Endothelial cell of umbilical vein (primary cell): ENCODE results near the gene SEMA4C. TPM values are rescaled to one million over a fixed set of nuclear protein-coding genes. Genes with fewer than 3 reads are reported as not detected.

Experiments
- BruUV-seq: library from RNA; stranded (reverse); fragments of 400-500 nt; replicated peaks from 2 replicates; lab custom pipeline; 2021; lab: Mats Ljungman, UMichigan
- CTCF ChIA-PET: fragments of 300-600, 350-600 bp; sonication (Branson Sonifier 250); formaldehyde crosslinking; loops from one replicate; lab custom pipeline; 2021; ENCODE audit warnings: antibody characterized with exemption, inconsistent platforms; lab: Charles Lee
- POLR2A ChIA-PET: fragments of 300-600, 350-600 bp; sonication (Branson Sonifier 250); formaldehyde crosslinking; loops from one replicate; lab custom pipeline; 2021; ENCODE audit warnings: antibody characterized with exemption, inconsistent platforms; lab: Charles Lee
- DNase-seq: peaks from one replicate; pipeline ENCODE4 v3.0.0-alpha.2; 2011; ENCODE audit warnings: low read depth, low spot score
- FAIRE-seq: peaks from 2 replicates; lab custom pipeline; 2011; peaks lifted over from hg19 to GRCh38; lab: Jason Lieb, UNC
- H2AFZ ChIP-seq: 2 replicates; pipeline ENCODE4 v1.6.0; 2012; ENCODE audit warnings: low read depth, low read length, control low read depth, inconsistent platforms
- H3K27ac ChIP-seq: 2 replicates; pipeline ENCODE4 v1.5.1; 2011; ENCODE audit warnings: low read depth, mild to moderate bottlenecking, control low read depth, low read length, moderate library complexity; ENCODE audit not compliant: insufficient read depth
- H3K27me3 ChIP-seq, 2 experiments: 2 replicates each; pipeline versions ENCODE4 v1.6.0 to v1.6.1; 2011; ENCODE audit warnings: low read length in 2 of 2, mixed read lengths in 1 of 2; ENCODE audit not compliant: control insufficient read depth in 2 of 2, insufficient read depth in 2 of 2
- H3K36me3 ChIP-seq, 2 experiments: 2 replicates in 1 of 2; 3 replicates in 1 of 2; pipeline ENCODE4 v1.5.1; 2011; ENCODE audit warnings: low read length in 2 of 2, mild to moderate bottlenecking in 1 of 2, moderate library complexity in 1 of 2; ENCODE audit not compliant: control insufficient read depth in 2 of 2, insufficient read depth in 2 of 2; ENCODE audit errors: extremely low read depth in 1 of 2
- H3K4me1 ChIP-seq: 3 replicates; pipeline ENCODE4 v1.5.1; 2011; ENCODE audit warnings: mild to moderate bottlenecking, low read length; ENCODE audit not compliant: control insufficient read depth, insufficient read depth; ENCODE audit errors: extremely low read depth
- H3K4me2 ChIP-seq: 2 replicates; pipeline ENCODE4 v1.6.1; 2011; ENCODE audit warnings: low read length, control low read depth, mixed read lengths; ENCODE audit not compliant: insufficient read depth
- H3K4me3 ChIP-seq, 3 experiments: fragments of 200-600 bp in 1 of 3; sonication (generic), shearing (Covaris generic) in 1 of 3; replicated peaks in 1 of 3; 2 replicates each; pipeline ENCODE4 v1.5.1; 2011 to 2016; ENCODE audit warnings: control low read depth in 3 of 3, low read length in 3 of 3, mild to moderate bottlenecking in 2 of 3, inconsistent platforms in 1 of 3, low read depth in 1 of 3, moderate library complexity in 1 of 3; ENCODE audit not compliant: insufficient read depth in 1 of 3
- H3K79me2 ChIP-seq: 2 replicates; pipeline ENCODE4 v1.6.0; 2012; ENCODE audit warnings: low read length, inconsistent platforms; ENCODE audit not compliant: control insufficient read depth, insufficient read depth
- H3K9ac ChIP-seq: replicated peaks from 2 replicates; pipeline ENCODE3; 2011; ENCODE audit warnings: low read length, control low read depth; ENCODE audit not compliant: insufficient read depth; ENCODE audit errors: extremely low read depth
- H3K9me1 ChIP-seq: replicated peaks from 3 replicates; pipeline ENCODE4 v1.6.0; 2011; ENCODE audit warnings: mild to moderate bottlenecking, low read length; ENCODE audit not compliant: control insufficient read depth, insufficient read depth; ENCODE audit errors: extremely low read depth
- H3K9me3 ChIP-seq: replicated peaks from 2 replicates; pipeline ENCODE4 v1.5.1; 2012; ENCODE audit warnings: low read length, inconsistent platforms; ENCODE audit not compliant: control insufficient read depth, insufficient read depth
- H4K20me1 ChIP-seq: replicated peaks from 2 replicates; pipeline ENCODE3; 2011; ENCODE audit warnings: mild to moderate bottlenecking, low read length; ENCODE audit not compliant: control insufficient read depth, insufficient read depth; ENCODE audit errors: extremely low read depth
- CTCF ChIP-seq, 2 donors: IDR thresholded peaks; 1 replicate in 1 of 2; 2 replicates in 1 of 2; pipeline ENCODE4 v1.5.1; 2011; ENCODE audit warnings: low read length in 2 of 2, mild to moderate bottlenecking in 2 of 2, moderate library complexity in 2 of 2, control low read depth in 1 of 2, inconsistent platforms in 1 of 2, low read depth in 1 of 2; ENCODE audit not compliant: insufficient read depth in 1 of 2; ENCODE audit errors: extremely low read depth in 1 of 2
- EZH2 ChIP-seq: IDR thresholded peaks from 2 replicates; pipeline ENCODE4 v1.6.1; 2012; ENCODE audit warnings: borderline replicate concordance, low read depth, mild to moderate bottlenecking, moderate library complexity, low read length, inconsistent platforms; ENCODE audit not compliant: severe bottlenecking
- FOS ChIP-seq: IDR thresholded peaks from 2 replicates; pipeline ENCODE4 v1.6.1; 2011; ENCODE audit warnings: mild to moderate bottlenecking, low read length, moderate library complexity, borderline replicate concordance; ENCODE audit not compliant: insufficient read depth
- GATA2 ChIP-seq: IDR thresholded peaks from 2 replicates; pipeline ENCODE4 v1.7.0; 2011; ENCODE audit warnings: low read depth, mild to moderate bottlenecking, moderate library complexity, mixed read lengths, low read length; ENCODE audit not compliant: insufficient read length, insufficient read depth
- JUN ChIP-seq: IDR thresholded peaks from 2 replicates; pipeline ENCODE4 v1.6.1; 2011; ENCODE audit warnings: borderline replicate concordance, low read depth; ENCODE audit not compliant: insufficient read length, insufficient read depth
- MAX ChIP-seq: IDR thresholded peaks from 2 replicates; pipeline ENCODE4 v1.6.1; 2011; ENCODE audit not compliant: insufficient read depth, insufficient read length
- MYC ChIP-seq: IDR thresholded peaks from one replicate; pipeline ENCODE4 v1.6.1; 2011; ENCODE audit warnings: mild to moderate bottlenecking, low read depth, low read length
- POLR2A ChIP-seq: IDR thresholded peaks from 2 replicates; pipeline ENCODE4 v1.6.1; 2012; ENCODE audit warnings: low read depth, mild to moderate bottlenecking, control low read depth, low read length
- POLR2AphosphoS5 ChIP-seq: IDR thresholded peaks from 2 replicates; pipeline ENCODE4 v1.6.1; 2012; ENCODE audit warnings: low read depth, mild to moderate bottlenecking, control low read depth, low read length, moderate library complexity; ENCODE audit not compliant: insufficient read depth
- dilution Hi-C: fragments of 300-500 bp; cut with MboI; formaldehyde crosslinking; loops from one replicate; pipeline ENCODE4 v1.15.0; 2019; ENCODE audit warnings: low sequenced_read_pairs; ENCODE audit not compliant: extremely low pct_ligation_motif_present
- intact Hi-C: fragments of 100-400 bp; cut with micrococcal nuclease; formaldehyde crosslinking; loops from one replicate; pipeline ENCODE4 v1.10.0; 2022
- polyA plus RNA-seq, 4 experiments: library from polyadenylated mRNA; depleted of rRNA in 3 of 4; stranded (reverse) in 3 of 4; unstranded in 1 of 4; fragments of >200 nt; gene quantifications; 2 replicates each; pipeline versions ENCODE4 v1.2.1 to v1.2.3, GENCODE V29; 2011 to 2012; ENCODE audit warnings: missing spikeins in 1 of 4
- total RNA-seq: library from RNA; stranded (reverse); gene quantifications from 2 replicates; pipeline ENCODE4 v1.2.3, GENCODE V29; 2021

Gene SEMA4C
- total and polyA plus RNA-seq, 2 donors (not counting 3 experiments of a cell fraction or from before 2014, with no cell fraction given), result 16.4 to 17.3 TPM

DNA sequence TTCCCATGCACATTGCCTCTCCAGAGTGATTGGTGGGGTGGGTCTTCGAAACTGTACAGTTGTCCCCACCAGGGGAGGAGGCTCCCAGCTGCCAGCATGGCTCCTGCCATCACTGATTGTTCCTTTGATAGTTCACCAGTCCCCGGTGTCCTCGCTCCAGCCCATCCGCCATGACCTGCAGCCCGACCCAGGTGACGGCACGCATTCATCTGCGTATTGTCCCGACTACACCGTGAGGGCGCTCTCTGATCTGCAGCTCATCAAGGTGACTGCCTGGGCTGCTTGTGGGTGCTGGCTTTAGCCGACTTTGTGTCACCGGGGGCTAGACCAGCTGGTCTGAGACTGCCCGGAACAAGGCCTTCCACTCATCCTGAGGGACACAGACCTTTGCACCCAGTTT, 41.4 kb downstream of the SEMA4C start:
- CTCF ChIA-PET, result no interaction called here
- TF ChIP-seq CTCF (IDR thresholded peaks at IDR 0.05; ENCODE audit: extremely low read depth in 1 of 2, insufficient read depth in 1 of 2, low read depth in 1 of 2, low read length in 2 of 2), result no peak
- TF ChIP-seq JUN, result no peak
- no peak for TF ChIP-seq EZH2
- no peak for TF ChIP-seq POLR2A
- TF ChIP-seq FOS, result no peak
- no peak for TF ChIP-seq POLR2AphosphoS5
- no peak for TF ChIP-seq GATA2
- TF ChIP-seq MYC, result no peak
- no peak for TF ChIP-seq MAX
- POLR2A ChIA-PET, result no interaction called here

More for the DNA sequence above, 41.4 kb downstream of the SEMA4C start:
- Histone ChIP-seq H3K9ac (no peak overlapping the region), H3K36me3 (peaks cover 2 to 38% of the 10 kb centered on the region in 2 experiments), H3K4me1 (no peaks in the 10 kb centered on the region), H3K79me2 (no peaks in the 10 kb centered on the region), H3K4me3 (no peak overlapping the region), H3K27me3 (no peaks in the 10 kb centered on the region), H4K20me1 (no peaks in the 10 kb centered on the region), H3K27ac (no peak overlapping the region), H3K9me3 (no peaks in the 10 kb centered on the region), H3K4me2 (no peak overlapping the region), H2AFZ (no peak overlapping the region), H3K9me1 (no peaks in the 10 kb centered on the region)
- FAIRE-seq (no peak), DNase-seq (no peak)
- no TSS peak for BruUV-seq
- dilution Hi-C loops (no loop called here), intact Hi-C loops (no loop called here)
